Right atrium auricular region (tissue), 2 donors: ENCODE data around the gene MSH5. TPM values are rescaled to one million over a fixed set of nuclear protein-coding genes. Genes with fewer than 3 reads are reported as not detected.
A peak's percentile ranks its signal among the peaks of the same experiment; 100 is the strongest.

Source experiments
- DNase-seq: peaks from one replicate; pipeline ENCODE4 v3.0.0-alpha.2; 2019; ENCODE audit warnings: low spot score
- H3K27ac ChIP-seq, 2 donors: fragments of 200-600 bp; sonication (generic); 1 replicate in 1 of 2; 2 replicates in 1 of 2; pipeline ENCODE4 v1.5.1; 2016 to 2019
- H3K27me3 ChIP-seq, 2 donors: fragments of 200-600 bp; sonication (generic); one replicate each; pipeline versions ENCODE4 v1.5.1 to v1.6.0; 2017 to 2019
- H3K36me3 ChIP-seq: fragments of 200-600 bp; sonication (generic); one replicate; pipeline ENCODE4 v1.5.1; 2016
- H3K4me1 ChIP-seq, 2 donors: fragments of 200-600 bp; sonication (generic); one replicate each; pipeline versions ENCODE4 v1.5.1 to v1.6.0; 2017 to 2019
- H3K4me3 ChIP-seq, 2 donors: fragments of 200-600 bp; sonication (generic); 1 replicate in 1 of 2; 2 replicates in 1 of 2; pipeline ENCODE4 v1.5.1; 2017 to 2019; ENCODE audit warnings: mild to moderate bottlenecking in 1 of 2, moderate library complexity in 1 of 2
- H3K9me3 ChIP-seq, 2 donors: fragments of 200-600 bp; sonication (generic); one replicate each; pipeline ENCODE4 v1.5.1; 2019
- total RNA-seq, 2 donors: library from RNA; depleted of rRNA; stranded (reverse); fragments of >200 nt; gene quantifications; one replicate each; pipeline ENCODE4 v1.1.0, GENCODE V29; 2016
- TF ChIP-seq, protein P1 (sequence below), 2 donors: fragments of 200-600 bp; sonication (generic); IDR thresholded peaks; one replicate each; pipeline ENCODE4 v1.5.1; 2019; ENCODE audit warnings: antibody characterized with exemption in 2 of 2

Gene MSH5
- total RNA-seq, 2 donors from 2014 or later = 0.37 to 0.98 TPM

GRCh38 chr6:31728767-31729514 is 10.9 kb upstream of the MSH5 start, which contains the start of gene DDAH2:
Gene DDAH2 (minus strand): TSS chr6:31729299. CDS start chr6:31729161, 138 bp downstream.
- peak within 1 kb of the TSS; percentile 68 to 82 for H3K4me3 ChIP-seq
- H3K36me3 ChIP-seq = peaks cover 55% of the 10 kb centered on the region
- H3K9me3 ChIP-seq = no peaks in the 10 kb centered on the region
- peak within 1 kb of the TSS; percentile 92 to 99 for H3K27ac ChIP-seq
- no peaks in the 10 kb centered on the region for H3K27me3 ChIP-seq
- no peak for DNase-seq
- TF ChIP-seq, protein P1, sequence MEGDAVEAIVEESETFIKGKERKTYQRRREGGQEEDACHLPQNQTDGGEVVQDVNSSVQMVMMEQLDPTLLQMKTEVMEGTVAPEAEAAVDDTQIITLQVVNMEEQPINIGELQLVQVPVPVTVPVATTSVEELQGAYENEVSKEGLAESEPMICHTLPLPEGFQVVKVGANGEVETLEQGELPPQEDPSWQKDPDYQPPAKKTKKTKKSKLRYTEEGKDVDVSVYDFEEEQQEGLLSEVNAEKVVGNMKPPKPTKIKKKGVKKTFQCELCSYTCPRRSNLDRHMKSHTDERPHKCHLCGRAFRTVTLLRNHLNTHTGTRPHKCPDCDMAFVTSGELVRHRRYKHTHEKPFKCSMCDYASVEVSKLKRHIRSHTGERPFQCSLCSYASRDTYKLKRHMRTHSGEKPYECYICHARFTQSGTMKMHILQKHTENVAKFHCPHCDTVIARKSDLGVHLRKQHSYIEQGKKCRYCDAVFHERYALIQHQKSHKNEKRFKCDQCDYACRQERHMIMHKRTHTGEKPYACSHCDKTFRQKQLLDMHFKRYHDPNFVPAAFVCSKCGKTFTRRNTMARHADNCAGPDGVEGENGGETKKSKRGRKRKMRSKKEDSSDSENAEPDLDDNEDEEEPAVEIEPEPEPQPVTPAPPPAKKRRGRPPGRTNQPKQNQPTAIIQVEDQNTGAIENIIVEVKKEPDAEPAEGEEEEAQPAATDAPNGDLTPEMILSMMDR (IDR thresholded peaks at IDR 0.05) = peak in 1 of 2 donors; percentile 33
- H3K4me1 ChIP-seq = peaks cover 0 to 35% of the 10 kb centered on the region in 2 donors

DNA sequence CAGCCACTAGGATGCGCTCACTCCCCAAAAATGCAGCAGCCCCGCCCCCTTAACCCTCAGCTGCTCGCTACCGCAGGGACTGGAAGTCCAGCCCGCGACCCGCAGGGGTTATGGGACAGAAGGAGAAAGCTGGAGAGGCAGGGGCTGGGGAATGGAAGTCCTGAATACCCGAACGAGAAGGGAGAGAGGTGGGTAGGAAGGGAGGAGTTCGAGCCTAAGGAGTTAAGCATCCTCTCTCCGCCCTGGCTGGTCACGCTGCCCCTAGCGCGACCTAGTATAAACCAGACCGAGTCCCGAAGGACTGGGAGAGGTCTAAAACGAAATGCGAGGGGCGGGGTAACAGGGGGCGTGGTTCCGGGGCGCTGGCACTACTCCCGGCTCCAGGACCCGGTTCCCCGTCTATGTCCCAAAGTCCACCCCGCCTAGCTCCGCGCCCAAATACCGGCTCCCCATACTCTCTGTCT is 10.3 kb upstream of the MSH5 start:
- peak overlapping the region; percentile 92 to 99 for H3K27ac ChIP-seq
- H3K27me3 ChIP-seq = no peaks in the 10 kb centered on the region
- TF ChIP-seq, protein P1 (IDR thresholded peaks at IDR 0.05) = peak; percentile 6 to 80
- peaks cover 59% of the 10 kb centered on the region for H3K36me3 ChIP-seq
- peak overlapping the region; percentile 68 to 82 for H3K4me3 ChIP-seq
- H3K9me3 ChIP-seq = no peaks in the 10 kb centered on the region
- H3K4me1 ChIP-seq = peaks cover 0 to 42% of the 10 kb centered on the region in 2 donors
- peak; percentile 95 for DNase-seq

GRCh38 chr6:31729979-31730630 is 9.7 kb upstream of the MSH5 start:
- TF ChIP-seq, protein P1 (IDR thresholded peaks at IDR 0.05) = no peak
- Histone ChIP-seq H3K4me3 (peak overlapping the region; percentile 68 to 82), H3K27me3 (no peaks in the 10 kb centered on the region), H3K4me1 (peaks cover 0 to 47% of the 10 kb centered on the region in 2 donors), H3K27ac (peak overlapping the region; percentile 92 to 99), H3K9me3 (no peaks in the 10 kb centered on the region), H3K36me3 (peaks cover 59% of the 10 kb centered on the region)
- DNase-seq = peak; percentile 92

DNA sequence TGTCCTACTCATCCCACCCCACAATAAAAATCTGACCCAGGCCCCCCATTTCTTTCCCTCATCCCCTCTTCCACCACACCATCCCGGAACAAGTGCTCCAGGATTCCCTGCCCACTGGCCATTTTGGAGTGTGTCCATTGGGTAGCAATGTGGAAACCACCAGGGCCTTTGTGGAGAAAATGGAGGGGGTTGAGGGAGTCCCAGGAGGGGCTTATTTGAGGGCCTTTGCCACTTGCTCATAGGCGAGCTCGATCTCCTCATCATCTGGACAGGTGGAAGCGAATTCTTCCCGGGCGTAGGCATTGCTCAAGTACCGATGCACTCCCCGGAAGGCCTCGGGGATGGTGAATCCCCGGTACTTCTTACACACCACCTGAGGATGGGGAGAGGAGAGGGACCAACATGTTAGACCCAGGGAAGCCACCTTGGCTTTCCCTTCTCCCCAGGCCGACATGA is 9.1 kb upstream of the MSH5 start:
- DNase-seq = no peak
- peak overlapping the region; percentile 68 to 82 for H3K4me3 ChIP-seq
- peaks cover 0 to 49% of the 10 kb centered on the region in 2 donors for H3K4me1 ChIP-seq
- H3K36me3 ChIP-seq = peaks cover 59% of the 10 kb centered on the region
- no peaks in the 10 kb centered on the region for H3K9me3 ChIP-seq
- TF ChIP-seq, protein P1 (IDR thresholded peaks at IDR 0.05) = no peak
- H3K27me3 ChIP-seq = no peaks in the 10 kb centered on the region
- peak overlapping the region; percentile 92 to 99 for H3K27ac ChIP-seq

GRCh38 chr6:31732029-31732428 is 7.8 kb upstream of the MSH5 start:
- H3K9me3 ChIP-seq = no peaks in the 10 kb centered on the region
- DNase-seq = no peak
- no peaks in the 10 kb centered on the region for H3K27me3 ChIP-seq
- no peak overlapping the region for H3K27ac ChIP-seq
- no peak overlapping the region for H3K4me3 ChIP-seq
- peaks cover 47% of the 10 kb centered on the region for H3K36me3 ChIP-seq
- TF ChIP-seq, protein P1 (IDR thresholded peaks at IDR 0.05) = no peak
- H3K4me1 ChIP-seq = peaks cover 0 to 50% of the 10 kb centered on the region in 2 donors
